ENCODE results near the gene GPATCH3.
"Not testable (repeated sequence)": the region's sequence is repeated elsewhere in the genome, so short reads cannot be mapped to it uniquely, and the experiment has no call there.

Gene GPATCH3, protein sequence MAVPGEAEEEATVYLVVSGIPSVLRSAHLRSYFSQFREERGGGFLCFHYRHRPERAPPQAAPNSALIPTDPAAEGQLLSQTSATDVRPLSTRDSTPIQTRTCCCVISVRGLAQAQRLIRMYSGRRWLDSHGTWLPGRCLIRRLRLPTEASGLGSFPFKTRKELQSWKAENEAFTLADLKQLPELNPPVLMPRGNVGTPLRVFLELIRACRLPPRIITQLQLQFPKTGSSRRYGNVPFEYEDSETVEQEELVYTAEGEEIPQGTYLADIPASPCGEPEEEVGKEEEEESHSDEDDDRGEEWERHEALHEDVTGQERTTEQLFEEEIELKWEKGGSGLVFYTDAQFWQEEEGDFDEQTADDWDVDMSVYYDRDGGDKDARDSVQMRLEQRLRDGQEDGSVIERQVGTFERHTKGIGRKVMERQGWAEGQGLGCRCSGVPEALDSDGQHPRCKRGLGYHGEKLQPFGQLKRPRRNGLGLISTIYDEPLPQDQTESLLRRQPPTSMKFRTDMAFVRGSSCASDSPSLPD

DNA sequence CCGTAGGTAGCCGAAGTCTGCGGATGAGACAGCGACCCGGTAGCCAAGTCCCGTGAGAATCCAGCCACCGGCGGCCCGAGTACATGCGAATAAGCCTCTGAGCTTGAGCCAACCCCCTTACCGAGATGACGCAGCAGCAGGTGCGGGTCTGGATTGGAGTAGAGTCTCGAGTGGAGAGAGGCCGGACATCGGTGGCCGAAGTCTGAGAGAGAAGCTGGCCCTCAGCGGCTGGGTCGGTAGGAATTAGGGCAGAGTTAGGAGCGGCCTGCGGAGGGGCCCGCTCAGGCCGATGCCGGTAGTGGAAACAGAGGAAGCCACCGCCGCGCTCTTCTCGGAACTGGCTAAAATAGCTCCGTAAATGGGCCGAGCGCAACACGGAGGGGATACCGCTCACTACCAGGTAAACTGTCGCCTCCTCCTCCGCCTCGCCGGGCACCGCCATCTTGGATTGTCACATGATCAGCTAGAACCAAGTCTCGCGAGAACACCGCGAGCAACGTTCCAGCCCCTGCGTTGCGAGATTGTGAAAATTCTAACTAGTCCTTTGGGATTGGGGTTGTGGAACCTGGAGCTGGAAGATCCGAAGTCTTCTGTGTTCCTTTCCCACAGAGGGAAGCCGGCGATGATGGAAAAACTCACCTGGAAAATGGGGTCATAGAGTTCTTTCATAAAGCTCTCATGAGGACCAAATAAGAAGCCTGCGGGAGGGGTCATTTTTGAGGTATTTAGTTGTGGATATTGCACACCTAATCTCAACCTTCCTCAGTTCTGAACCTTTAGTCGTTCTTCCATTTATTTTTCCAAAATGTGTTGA lies at the start of gene GPATCH3:
TSS of gene GPATCH3 (minus strand) at position 467 of the 814 bp plus-strand sequence. CDS start at position 442, 25 bp downstream.
- DNase-seq (ENCODE audit: low spot score) = peak; percentile 91

DNA sequence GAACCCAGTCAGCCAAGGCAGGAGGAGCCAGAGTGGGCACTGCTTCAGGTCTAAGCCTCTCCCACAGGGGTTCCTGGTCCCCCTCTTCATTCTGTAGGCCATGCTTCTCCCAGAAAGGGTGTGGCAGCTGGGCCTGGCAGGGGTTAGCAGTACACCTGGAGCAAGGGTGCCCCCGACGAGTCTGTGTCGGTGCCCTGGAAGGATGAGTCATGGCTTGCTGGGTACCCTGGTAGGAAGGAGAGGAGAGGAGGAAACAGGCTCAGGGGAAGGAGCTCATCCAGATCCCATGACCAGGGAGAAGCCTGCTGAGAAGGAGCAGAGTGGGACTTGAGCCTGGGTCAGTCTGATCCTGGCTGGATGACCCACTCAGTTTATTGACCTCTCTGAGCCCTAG lies 49.7 kb upstream of the GPATCH3 start:
- DNase-seq (ENCODE audit: low spot score) = no peak

DNA sequence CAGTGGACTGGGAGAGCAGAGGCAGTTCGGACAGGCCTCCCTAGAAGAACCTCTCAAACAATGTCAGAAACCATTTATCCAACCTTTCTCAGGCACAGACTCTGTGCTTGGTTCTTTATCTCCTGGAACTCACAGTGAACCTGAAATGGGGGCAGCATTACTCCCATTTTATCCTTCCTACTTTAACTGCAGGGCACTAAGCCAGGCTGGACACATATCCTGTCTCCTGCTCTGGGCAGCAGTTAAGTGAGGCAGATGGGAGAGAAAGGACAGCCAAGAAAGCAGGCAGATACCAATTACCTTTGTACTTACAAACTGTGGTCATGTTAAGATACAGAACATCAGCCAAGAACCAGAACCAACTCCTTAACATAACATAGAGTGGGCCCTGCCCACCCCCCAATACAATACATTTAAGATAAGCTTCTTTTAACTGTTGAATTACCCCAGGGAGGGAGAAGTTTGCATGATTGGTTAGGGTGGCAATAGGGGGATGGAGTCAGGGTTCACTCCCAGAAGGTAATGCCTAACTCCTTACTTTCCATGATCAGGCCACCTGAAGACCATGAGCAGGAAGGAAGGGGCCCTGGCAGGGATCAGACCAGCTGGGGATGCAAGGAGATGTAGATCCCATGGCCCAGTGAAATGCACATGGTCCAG lies 49.1 kb upstream of the GPATCH3 start:
- no peak for DNase-seq (ENCODE audit: low spot score)

DNA sequence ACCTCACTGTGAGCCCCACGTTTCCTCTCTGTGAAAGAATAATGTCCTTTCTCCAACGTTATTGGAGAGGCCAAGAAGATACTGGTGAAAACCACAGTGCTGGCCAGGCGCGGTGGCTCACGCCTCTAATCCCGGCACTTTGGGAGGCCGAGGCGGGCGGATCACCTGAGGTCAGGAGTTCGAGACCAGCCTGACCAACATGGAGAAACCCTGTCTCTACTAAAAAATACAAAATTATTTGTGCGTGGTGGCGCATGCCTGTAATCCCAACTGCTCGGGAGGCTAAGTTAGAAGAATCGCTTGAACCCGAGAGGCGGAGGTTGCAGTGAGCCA lies 48.4 kb upstream of the GPATCH3 start:
- DNase-seq (ENCODE audit: low spot score) = not testable (repeated sequence)

DNA sequence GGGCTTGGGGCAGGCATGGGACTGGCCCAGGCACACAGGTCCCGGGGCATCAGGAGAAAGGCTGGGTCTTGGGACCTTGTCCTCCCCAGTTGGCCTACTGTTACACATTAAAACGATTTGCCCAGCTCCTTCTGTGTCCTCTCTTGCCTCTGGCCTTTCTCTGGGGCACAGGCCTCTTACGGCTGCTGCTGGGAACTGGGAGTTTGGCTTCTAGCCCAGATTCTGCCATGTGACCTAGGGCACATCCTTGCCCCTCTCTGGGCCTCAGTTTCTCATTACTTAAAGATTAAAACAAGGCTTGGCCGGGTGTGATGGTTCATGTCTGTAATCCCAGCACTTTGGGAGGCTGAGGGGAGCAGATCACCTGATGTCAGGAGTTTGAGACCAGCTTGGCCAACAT lies 46.0 kb upstream of the GPATCH3 start:
- no peak for DNase-seq (ENCODE audit: low spot score)

DNA sequence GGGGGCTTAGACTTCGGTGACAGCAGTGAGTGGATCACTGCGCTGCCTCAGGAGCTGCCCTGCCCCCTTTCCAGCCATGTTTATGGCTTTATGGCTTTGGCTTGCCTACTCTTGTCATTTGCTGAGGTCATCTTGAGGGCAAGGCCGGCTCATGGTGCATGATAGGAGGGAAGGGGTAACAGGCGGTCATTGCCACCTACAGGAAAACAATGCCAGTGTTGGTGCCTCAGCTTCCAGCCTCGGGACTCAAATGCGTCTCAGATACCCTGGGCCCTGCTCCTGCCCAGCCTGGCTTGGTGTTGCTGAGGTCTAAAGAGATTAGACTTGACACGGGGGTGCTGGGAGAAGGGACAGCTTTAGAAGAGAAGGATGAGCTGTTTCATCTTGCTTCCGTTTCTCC lies 45.5 kb upstream of the GPATCH3 start:
- DNase-seq (ENCODE audit: low spot score) = no peak

DNA sequence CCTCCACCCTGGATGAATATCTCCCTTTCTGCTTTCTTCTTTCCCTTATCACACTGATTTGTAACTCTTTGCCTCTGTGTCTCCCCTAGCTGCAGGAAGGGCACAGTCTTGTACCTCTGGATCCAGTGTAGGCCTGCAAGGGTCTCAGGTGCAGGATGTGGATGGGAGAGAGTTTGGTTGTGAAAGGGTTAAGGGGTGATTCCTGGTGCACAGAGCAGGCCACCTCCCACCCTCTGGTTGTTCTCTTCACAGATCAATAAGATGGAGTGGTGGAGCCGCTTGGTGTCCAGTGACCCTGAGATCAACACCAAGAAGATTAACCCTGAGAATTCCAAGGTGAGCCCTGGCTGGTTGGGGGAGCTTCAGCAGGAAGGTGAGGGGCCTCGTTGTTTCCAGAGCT lies 44.9 kb upstream of the GPATCH3 start:
- DNase-seq (ENCODE audit: low spot score) = no peak

DNA sequence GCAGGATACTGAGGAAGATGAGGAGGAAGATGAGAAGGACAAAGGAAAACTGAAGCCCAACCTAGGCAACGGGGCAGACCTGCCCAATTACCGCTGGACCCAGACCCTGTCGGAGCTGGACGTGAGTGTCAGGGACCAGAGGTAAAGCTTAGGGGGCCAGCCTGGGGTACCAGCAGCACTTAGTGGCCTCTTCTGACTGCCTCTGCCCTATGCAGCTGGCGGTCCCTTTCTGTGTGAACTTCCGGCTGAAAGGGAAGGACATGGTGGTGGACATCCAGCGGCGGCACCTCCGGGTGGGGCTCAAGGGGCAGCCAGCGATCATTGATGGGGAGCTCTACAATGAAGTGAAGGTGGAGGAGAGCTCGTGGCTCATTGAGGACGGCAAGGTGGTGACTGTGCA lies 42.4 kb upstream of the GPATCH3 start:
- no peak for DNase-seq (ENCODE audit: low spot score)

DNA sequence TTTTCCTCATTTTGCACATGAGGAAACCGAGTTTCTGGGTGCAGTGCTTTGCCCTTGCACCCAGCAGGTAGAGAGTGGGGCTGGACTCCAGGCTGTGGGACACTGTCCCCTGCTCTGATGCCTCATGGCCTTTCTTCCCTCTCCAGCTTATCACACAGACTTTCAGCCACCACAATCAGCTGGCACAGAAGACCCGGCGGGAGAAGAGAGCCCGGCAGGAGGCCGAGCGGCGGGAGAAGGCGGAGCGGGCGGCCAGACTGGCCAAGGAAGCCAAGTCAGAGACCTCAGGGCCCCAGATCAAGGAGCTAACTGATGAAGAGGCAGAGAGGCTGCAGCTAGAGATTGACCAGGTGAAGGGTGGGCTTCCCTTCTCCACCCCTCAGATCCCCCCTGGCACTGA lies 41.0 kb upstream of the GPATCH3 start:
- DNase-seq (ENCODE audit: low spot score) = no peak

DNA sequence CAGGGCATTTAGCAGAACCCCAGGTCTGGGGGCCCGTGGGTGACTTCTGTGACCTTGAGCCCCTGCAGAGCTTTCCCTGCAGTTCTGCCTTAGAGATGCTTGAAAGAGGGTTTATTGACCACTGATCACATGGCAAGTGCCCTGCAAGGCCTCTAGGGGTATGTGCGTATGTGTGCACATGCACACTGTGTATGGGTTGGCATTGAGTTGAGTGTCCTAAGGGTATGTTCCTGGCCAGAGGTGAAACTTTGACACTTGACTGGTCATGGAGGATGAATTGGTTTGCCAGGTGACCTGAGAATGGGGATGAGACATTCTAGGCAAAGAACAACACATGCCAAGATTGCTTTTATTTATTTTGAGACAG lies 38.4 kb upstream of the GPATCH3 start:
- no peak for DNase-seq (ENCODE audit: low spot score)

DNA sequence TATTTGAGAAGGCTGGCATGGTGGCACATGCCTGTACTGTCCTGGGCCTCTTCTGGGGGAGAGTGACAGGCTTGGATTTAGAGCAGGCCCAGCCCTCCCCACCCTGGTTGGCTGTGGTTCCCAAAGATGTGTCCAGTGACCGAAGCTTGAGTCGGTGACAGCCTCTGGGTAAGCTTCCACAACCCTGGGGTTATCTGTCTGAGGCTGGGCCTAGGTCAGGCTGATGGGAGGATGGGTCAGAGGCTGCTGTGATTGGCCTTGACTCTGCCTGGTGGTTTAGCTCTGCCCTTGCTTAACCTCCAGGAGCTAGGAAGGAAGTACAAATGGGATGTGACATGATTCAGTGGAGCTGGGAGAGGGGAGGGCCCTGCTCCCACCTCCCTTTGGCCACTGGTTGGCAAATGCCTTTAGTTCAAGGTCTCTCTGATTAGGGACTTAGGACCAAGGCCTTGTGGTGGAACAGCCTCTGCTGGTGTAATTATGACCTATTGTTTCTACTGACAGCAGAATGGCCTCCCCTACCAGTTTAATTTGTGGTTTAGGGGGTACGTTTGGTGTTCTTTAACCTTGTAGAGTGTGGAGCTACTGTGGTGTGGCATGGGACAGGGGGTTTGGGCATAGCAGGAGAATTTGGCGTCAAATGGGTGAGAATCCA lies 37.9 kb upstream of the GPATCH3 start:
- DNase-seq (ENCODE audit: low spot score) = no peak

DNA sequence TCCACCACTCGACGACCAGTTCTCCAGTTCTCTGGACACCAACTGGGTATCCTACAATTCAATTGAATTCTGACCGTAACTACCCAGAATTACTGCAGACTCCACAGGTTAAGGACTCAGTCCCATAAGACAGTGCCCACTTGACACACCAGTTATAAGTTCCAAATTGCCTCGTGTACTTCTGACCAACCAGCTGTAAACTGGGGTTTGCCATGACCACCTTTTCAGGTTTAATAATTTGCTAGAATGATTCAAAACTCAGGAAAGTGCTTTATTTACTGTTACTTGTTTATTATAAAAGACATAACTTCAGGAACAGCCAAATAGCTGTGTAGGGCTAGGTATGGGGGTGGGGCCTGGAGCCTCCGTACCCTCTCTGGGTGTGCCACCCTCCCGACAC lies 36.6 kb upstream of the GPATCH3 start:
- no peak for DNase-seq (ENCODE audit: low spot score)

DNA sequence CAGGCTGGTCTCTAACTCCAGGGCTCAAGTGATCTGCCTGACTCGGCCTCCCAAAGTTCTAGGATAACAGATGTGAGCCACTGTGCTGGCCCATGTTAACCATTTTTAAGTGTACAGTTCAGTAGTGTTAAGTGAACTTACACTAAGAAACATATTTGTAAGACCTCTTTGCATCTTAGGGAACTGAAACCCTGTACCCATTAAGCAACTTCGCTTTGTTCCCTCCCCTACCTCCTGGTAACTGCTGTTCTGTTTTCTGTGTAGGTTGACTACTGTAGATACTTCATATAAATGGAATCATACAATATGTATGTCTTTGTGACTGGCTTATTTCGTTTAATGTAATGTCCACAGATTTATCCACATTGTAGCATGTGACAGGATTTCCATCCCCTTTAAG lies 32.3 kb upstream of the GPATCH3 start:
- DNase-seq (ENCODE audit: low spot score) = no peak

DNA sequence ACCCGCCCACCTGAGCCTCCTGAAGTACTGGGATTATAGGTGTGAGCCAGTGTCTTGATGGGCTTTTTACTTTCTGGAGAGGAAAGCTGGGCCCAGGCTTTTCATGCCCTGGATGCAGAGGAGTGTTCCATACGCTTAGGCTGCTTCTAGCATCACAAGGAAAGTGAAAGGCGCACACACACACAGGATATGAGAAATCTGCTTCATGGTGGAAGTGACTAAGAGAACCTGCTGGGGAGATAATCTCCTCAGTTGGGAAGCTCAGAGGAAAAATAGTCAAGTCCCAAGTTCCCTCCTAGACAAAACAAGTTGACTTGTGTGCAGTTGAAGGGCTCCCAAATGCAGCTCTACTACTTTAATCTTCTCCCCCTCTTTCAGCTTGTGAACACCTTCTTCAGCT lies 23.4 kb upstream of the GPATCH3 start:
- peak; percentile 97 for DNase-seq (ENCODE audit: low spot score)

DNA sequence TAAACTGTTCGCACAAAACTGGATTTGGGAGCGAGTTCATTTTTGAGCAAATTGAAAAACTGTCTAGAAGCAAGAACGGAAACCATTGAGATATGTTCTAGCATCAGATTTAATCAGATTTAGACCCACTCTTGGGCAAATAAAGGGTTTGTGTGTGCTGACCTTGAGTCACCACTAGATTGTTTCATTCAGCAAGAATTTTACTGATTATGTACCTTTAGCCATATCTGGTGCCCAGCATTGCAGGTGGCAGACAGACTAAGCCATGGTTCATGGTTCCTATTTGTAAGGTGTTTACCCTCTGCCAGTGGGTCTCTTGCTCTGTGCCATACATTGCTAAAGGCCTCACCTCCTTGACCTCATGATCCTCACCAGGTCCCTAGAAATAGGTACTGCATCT lies 22.6 kb upstream of the GPATCH3 start:
- DNase-seq (ENCODE audit: low spot score) = peak; percentile 72

DNA sequence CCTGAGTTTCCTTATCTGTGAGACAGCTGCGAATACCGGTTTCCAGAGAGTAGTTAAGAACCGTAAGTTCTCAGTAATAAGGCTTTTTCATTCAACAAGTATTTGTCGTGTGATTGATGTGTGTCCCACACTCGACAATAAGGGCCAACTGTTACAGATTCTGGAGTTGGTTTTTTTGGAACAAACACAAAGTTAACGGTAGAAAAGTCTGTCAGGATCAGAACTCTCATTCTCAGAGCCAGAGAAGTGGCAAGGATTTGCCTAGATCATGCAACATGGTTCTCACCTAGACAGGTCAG lies 22.1 kb upstream of the GPATCH3 start:
- no peak for DNase-seq (ENCODE audit: low spot score)

DNA sequence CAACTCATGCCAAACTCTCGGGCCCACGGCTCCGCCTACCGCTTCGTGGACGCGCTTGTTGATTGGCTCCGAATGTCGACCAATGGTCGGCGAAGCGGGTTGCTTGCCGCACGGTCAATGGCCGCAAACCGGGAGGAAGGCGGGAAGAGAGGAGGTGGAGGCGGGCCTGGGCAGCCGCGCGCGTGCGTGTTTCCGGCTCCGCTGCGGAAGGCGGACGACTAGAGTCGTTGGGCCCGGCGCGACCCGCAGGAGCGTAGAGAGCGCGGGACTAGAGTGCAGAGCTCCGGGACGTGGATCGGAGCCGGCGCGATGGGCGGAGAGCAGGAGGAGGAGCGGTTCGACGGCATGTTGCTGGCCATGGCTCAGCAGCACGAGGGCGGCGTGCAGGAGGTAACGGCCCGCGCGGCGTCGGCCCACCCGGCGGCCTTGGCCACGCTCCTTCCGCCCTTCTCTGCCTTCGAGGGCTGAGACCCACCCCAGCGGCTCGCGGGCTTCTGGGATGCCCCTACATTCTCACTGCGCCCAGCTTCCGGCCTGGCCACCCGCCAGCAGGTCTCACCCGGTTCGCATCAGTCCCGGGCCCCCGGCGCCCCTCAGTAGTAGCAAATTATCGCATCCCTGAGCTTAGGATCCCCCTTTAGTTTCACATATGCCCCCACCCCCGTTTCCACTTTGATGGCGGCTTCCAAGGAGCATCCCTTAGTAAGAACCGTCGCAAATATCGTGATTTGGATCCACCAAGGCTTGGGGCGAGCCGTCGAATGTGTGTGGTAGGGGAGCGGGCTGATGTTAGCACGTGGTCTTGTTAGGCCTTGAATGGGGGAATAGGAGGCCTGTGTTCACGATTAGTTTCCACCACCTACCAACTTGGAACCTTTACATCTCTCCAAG lies 21.5 kb upstream of the GPATCH3 start, which contains the start of gene NUDC:
TSS of gene NUDC (plus strand) at position 204 of the 891 bp plus-strand sequence. CDS start at position 310, 106 bp downstream.
- DNase-seq (ENCODE audit: low spot score) = peak; percentile 97

DNA sequence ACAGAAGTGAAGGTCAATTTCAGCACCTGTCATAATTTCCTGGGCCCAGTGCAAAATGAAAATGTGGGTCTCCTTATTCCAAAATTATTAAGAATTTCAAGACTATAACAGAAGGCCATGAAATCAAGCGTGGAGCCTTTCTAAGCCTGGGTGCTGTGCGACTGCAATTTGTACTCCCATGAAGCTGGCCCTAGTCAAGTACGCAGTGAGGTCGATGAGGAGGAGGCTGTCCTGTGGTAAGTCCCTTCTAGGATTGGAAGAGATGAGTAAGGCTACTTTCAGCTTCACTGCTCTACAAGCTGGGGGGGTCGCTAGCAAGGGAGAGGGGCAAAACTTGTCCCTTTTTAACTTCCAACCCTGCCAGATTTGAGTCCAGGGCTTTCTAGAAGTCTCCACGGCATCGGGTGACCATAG lies 20.9 kb upstream of the GPATCH3 start:
- DNase-seq (ENCODE audit: low spot score) = no peak

DNA sequence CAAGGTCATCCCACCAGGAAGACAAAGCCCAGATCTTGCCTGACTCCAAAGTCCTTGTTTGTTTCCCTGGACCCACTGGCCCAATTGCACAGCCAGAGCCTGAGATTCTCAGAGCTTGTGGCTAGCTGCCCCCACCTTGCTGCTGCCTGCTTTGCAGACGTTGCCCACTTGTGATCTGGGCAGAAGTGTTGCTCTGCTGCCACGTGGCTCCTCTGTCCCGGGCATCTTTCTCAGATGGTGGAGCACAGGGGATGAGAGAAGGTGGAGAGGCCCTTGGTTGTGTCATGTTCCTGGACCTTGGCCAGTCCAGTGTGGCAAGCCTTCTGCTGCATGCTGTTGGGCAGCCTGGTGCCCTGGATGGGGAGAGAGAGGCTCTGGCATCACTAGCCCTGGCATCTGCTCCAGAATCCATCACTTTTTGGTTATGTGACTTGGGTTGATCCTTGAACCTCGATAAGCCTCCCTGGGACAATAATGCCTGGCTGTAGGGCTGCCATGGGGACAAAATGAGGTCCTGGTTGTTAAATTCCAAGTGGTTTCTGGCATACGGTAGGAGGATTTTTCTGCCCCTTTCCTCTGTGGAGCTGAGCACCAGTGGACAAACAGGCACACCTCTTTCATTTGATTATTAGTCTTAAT lies 15.1 kb upstream of the GPATCH3 start:
- DNase-seq (ENCODE audit: low spot score) = no peak

DNA sequence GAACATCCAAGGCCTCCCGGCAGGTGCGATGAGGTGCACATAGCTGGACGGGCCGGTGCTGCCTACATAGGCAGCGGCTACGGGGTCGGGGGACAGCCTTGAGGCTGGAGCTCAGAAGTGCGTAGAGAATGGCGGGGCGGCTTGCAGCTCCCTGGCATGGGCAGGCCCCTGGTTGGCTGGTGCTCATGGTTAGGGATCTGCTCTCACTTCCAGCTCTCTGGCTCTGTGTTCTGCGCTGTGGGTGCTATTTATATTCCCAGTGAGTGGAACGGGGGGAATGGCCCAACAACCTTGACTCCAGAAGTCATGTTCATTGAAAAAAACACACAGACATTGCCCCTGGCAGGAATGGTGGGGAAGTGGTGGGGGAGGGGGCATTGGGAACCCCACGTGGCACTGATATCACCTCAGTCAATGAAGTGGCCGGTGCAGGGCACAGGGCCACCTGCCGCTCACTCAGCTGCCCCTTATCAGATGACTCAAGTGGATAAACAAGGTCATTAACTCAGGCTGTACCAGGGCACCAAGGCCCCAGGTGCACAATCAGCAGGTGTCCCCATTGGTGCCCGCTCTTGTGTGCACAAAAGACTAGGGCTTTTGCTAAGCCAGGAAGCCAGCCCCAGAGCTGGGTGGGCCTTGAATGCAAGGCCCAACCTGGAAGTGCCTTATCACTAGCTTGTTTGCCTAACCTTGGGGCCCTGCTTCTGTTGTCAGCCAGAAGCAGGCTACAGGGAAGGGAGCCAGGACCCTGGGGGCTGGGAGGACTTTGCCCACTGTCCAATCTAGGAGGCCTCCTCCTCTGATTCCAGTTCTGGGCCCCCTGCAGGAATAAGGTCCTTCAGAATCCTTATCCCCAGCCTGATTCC lies 13.7 kb upstream of the GPATCH3 start, which contains the start of gene NR0B2:
TSS of gene NR0B2 (minus strand) at position 222 of the 866 bp plus-strand sequence. CDS start at position 187, 35 bp downstream.
- DNase-seq (ENCODE audit: low spot score) = no peak
